ENCODE results near the gene SUN3. TPM values are rescaled to one million over a fixed set of nuclear protein-coding genes. Genes with fewer than 3 reads are reported as not detected.

The SUN3 gene, protein sequence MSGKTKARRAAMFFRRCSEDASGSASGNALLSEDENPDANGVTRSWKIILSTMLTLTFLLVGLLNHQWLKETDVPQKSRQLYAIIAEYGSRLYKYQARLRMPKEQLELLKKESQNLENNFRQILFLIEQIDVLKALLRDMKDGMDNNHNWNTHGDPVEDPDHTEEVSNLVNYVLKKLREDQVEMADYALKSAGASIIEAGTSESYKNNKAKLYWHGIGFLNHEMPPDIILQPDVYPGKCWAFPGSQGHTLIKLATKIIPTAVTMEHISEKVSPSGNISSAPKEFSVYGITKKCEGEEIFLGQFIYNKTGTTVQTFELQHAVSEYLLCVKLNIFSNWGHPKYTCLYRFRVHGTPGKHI
- total RNA-seq (2014; rRNA removed; shearing (Covaris generic); ENCODE audit: low replicate concordance): not detected in 2 replicates

DNA sequence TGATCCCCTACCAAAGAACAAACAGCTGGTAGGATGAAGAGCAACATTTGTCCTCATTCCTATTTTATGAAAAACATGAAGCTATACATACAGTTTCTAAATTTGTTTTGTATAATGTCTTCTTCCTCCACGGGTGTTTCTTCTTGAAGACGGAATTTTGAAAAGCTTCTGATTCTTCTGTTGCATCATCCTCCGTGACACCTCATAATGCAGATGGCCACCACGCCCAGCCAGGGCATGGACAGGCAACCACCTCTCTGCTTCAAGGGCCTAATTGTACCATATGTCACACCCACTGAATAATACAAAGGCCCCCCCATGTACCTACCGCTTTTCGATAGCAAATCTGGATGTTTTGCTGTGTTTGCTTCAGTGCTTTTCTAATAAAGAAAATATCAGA is at the start of gene SUN3:
SUN3 (minus strand) TSS at position 170 of the 400 bp plus-strand sequence; CDS start at position 1, 169 bp downstream.
- Histone ChIP-seq H3K9ac (ENCODE audit: low read length) (no peak within 1 kb of the TSS), H3K79me2 (ENCODE audit: low read length) (no peaks in the 10 kb centered on the region), H3K9me3 (ENCODE audit: low read length) (no peaks in the 10 kb centered on the region), H3K4me3 (ENCODE audit: low read length) (no peak within 1 kb of the TSS), H2AFZ (ENCODE audit: low read length) (no peak within 1 kb of the TSS), H3K27ac (ENCODE audit: low read length) (no peak within 1 kb of the TSS), H3K36me3 (ENCODE audit: insufficient read depth, low read length) (no peaks in the 10 kb centered on the region), H4K20me1 (ENCODE audit: insufficient read depth, low read depth, low read length) (no peaks in the 10 kb centered on the region), H3K4me2 (ENCODE audit: low read depth, low read length, poor library complexity, severe bottlenecking) (no peak within 1 kb of the TSS), H3K4me1 (ENCODE audit: low read length) (no peaks in the 10 kb centered on the region), H3K9me2 (replicated peaks; ENCODE audit: insufficient read depth, low read length) (no peaks in the 10 kb centered on the region), H3K27me3 (ENCODE audit: low read length) (no peaks in the 10 kb centered on the region)
- DNase-seq: no peak

DNA sequence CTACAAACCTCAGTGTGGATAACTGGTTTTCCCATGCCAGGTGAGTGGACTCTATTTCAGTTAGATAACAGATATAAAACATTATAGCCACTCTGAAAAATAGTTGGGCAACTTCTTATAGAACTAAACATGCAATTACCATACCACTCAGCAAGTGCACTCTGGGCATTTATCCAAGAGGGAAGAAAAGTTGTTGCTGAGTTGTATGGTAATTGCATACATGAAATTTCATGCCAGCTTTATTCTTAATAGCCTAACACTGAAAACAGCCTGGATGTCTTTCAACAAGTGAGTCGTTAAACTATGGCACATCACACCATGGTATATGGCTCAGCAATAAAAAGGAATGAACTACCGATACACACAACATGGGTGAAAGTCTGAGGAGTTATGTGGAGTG is 49.6 kb upstream of the SUN3 start:
- H4K20me1 ChIP-seq (ENCODE audit: insufficient read depth, low read depth, low read length): no peaks in the 10 kb centered on the region
- no peaks in the 10 kb centered on the region for H3K27me3 ChIP-seq (ENCODE audit: low read length)
- no peak overlapping the region for H3K27ac ChIP-seq (ENCODE audit: low read length)
- no peaks in the 10 kb centered on the region for H3K9me3 ChIP-seq (ENCODE audit: low read length)
- no peaks in the 10 kb centered on the region for H3K36me3 ChIP-seq (ENCODE audit: insufficient read depth, low read length)
- H3K4me2 ChIP-seq (ENCODE audit: low read depth, low read length, poor library complexity, severe bottlenecking): no peak overlapping the region
- no peaks in the 10 kb centered on the region for H3K9me2 ChIP-seq (replicated peaks; ENCODE audit: insufficient read depth, low read length)
- H2AFZ ChIP-seq (ENCODE audit: low read length): no peak overlapping the region
- H3K79me2 ChIP-seq (ENCODE audit: low read length): no peaks in the 10 kb centered on the region
- no peak for DNase-seq
- H3K9ac ChIP-seq (ENCODE audit: low read length): no peak overlapping the region
- no peaks in the 10 kb centered on the region for H3K4me1 ChIP-seq (ENCODE audit: low read length)
- no peak overlapping the region for H3K4me3 ChIP-seq (ENCODE audit: low read length)

DNA sequence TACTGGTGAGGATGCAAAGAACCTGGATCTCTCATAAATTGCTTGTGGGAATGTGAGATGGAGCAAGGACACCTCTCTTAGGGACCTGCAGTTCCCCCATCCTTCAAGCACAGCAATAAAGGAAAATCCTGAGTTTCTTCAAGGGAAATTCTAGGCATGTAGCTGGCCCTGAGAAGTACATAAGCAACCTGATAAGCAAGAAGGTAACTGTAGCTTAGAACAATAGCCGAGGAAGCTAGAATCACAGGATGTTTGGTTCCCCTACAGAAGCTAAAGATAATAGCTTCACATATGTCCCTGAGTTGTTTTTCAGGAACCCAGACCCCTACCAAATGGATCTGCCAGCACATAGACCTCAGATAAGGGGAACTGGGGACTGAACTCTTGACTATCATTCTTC is 48.5 kb upstream of the SUN3 start:
- no peak overlapping the region for H3K27ac ChIP-seq (ENCODE audit: low read length)
- no peaks in the 10 kb centered on the region for H3K4me1 ChIP-seq (ENCODE audit: low read length)
- no peak overlapping the region for H3K9ac ChIP-seq (ENCODE audit: low read length)
- H3K36me3 ChIP-seq (ENCODE audit: insufficient read depth, low read length): no peaks in the 10 kb centered on the region
- H2AFZ ChIP-seq (ENCODE audit: low read length): no peak overlapping the region
- H3K4me3 ChIP-seq (ENCODE audit: low read length): no peak overlapping the region
- H3K79me2 ChIP-seq (ENCODE audit: low read length): no peaks in the 10 kb centered on the region
- H3K9me3 ChIP-seq (ENCODE audit: low read length): no peaks in the 10 kb centered on the region
- H4K20me1 ChIP-seq (ENCODE audit: insufficient read depth, low read depth, low read length): no peaks in the 10 kb centered on the region
- no peak for DNase-seq
- H3K9me2 ChIP-seq (replicated peaks; ENCODE audit: insufficient read depth, low read length): no peaks in the 10 kb centered on the region
- H3K4me2 ChIP-seq (ENCODE audit: low read depth, low read length, poor library complexity, severe bottlenecking): no peak overlapping the region
- no peaks in the 10 kb centered on the region for H3K27me3 ChIP-seq (ENCODE audit: low read length)

DNA sequence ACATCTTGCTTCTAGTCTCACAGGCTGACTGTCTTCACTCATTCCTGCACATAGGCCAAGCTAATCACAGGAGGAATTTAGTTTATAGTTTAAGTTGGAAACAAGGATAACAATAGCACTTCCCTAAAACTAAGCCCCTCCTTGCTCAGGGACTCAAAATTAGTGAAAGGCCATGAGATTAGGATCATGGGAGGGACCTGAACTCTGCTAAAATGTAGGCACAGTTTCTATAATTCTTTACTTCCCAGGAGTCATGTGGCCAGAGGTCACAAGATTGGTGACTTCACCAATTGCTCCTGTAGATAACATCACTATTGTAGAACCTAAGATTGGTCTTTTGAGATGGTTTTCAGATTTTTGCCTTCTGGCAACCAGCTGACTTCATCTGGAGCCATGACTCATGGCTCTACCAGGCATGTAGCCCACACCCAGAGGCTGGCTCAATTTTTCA is 45.3 kb upstream of the SUN3 start:
- H2AFZ ChIP-seq (ENCODE audit: low read length): no peak overlapping the region
- no peak overlapping the region for H3K9ac ChIP-seq (ENCODE audit: low read length)
- H3K9me2 ChIP-seq (replicated peaks; ENCODE audit: insufficient read depth, low read length): no peaks in the 10 kb centered on the region
- H4K20me1 ChIP-seq (ENCODE audit: insufficient read depth, low read depth, low read length): no peaks in the 10 kb centered on the region
- DNase-seq: no peak
- no peaks in the 10 kb centered on the region for H3K27me3 ChIP-seq (ENCODE audit: low read length)
- H3K9me3 ChIP-seq (ENCODE audit: low read length): no peaks in the 10 kb centered on the region
- no peaks in the 10 kb centered on the region for H3K36me3 ChIP-seq (ENCODE audit: insufficient read depth, low read length)
- H3K4me1 ChIP-seq (ENCODE audit: low read length): no peaks in the 10 kb centered on the region
- no peak overlapping the region for H3K4me2 ChIP-seq (ENCODE audit: low read depth, low read length, poor library complexity, severe bottlenecking)
- H3K27ac ChIP-seq (ENCODE audit: low read length): no peak overlapping the region
- H3K79me2 ChIP-seq (ENCODE audit: low read length): no peaks in the 10 kb centered on the region
- no peak overlapping the region for H3K4me3 ChIP-seq (ENCODE audit: low read length)

DNA sequence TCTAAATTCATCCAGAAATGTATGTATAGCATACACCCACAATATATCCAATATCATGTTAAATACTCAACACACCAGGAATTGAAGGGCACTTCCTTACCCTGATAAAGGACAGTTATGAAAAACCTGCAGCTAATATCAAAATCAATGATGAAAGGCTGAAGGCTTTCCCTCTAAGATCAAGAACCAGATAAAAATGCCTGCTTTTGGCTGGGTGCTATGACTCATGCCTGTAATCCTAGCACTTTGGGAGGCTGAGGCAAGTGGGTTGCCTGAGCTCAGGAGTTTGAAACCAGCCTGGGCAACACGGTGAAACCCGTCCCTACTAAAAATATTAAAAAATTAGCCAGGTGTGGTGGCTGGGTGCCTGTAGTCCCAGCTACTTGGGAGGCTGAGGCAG is 38.6 kb upstream of the SUN3 start:
- no peak for DNase-seq
- Histone ChIP-seq H3K79me2 (ENCODE audit: low read length) (no peaks in the 10 kb centered on the region), H3K9me3 (ENCODE audit: low read length) (no peaks in the 10 kb centered on the region), H4K20me1 (ENCODE audit: insufficient read depth, low read depth, low read length) (no peaks in the 10 kb centered on the region), H3K9me2 (replicated peaks; ENCODE audit: insufficient read depth, low read length) (no peaks in the 10 kb centered on the region), H3K36me3 (ENCODE audit: insufficient read depth, low read length) (no peaks in the 10 kb centered on the region), H3K9ac (ENCODE audit: low read length) (no peak overlapping the region), H3K27me3 (ENCODE audit: low read length) (no peaks in the 10 kb centered on the region), H3K4me1 (ENCODE audit: low read length) (no peaks in the 10 kb centered on the region), H2AFZ (ENCODE audit: low read length) (no peak overlapping the region), H3K4me2 (ENCODE audit: low read depth, low read length, poor library complexity, severe bottlenecking) (no peak overlapping the region), H3K4me3 (ENCODE audit: low read length) (no peak overlapping the region), H3K27ac (ENCODE audit: low read length) (no peak overlapping the region)

DNA sequence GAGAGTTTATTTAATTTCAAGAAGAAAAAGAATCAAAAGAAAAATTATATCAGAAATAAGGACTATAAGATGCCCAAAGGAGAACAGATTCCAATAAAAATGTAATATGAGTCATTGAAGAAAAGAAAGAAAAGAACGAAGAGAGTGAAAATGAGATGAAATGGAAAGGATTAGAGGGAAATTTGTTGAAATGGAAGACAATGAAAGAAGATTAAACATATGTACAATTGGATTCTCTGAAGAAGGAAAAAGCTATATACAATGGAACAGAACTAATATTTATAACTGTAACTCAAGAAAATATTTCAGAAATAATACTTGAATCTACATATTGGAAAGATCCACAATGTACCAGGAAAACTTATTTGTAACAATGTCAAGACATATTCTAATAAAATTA is 35.1 kb upstream of the SUN3 start:
- DNase-seq: no peak
- Histone ChIP-seq H3K9me3 (ENCODE audit: low read length) (no peaks in the 10 kb centered on the region), H2AFZ (ENCODE audit: low read length) (no peak overlapping the region), H3K27ac (ENCODE audit: low read length) (no peak overlapping the region), H3K4me3 (ENCODE audit: low read length) (no peak overlapping the region), H3K9me2 (replicated peaks; ENCODE audit: insufficient read depth, low read length) (no peaks in the 10 kb centered on the region), H3K27me3 (ENCODE audit: low read length) (no peaks in the 10 kb centered on the region), H3K9ac (ENCODE audit: low read length) (no peak overlapping the region), H3K4me1 (ENCODE audit: low read length) (no peaks in the 10 kb centered on the region), H3K36me3 (ENCODE audit: insufficient read depth, low read length) (no peaks in the 10 kb centered on the region), H4K20me1 (ENCODE audit: insufficient read depth, low read depth, low read length) (no peaks in the 10 kb centered on the region), H3K4me2 (ENCODE audit: low read depth, low read length, poor library complexity, severe bottlenecking) (no peak overlapping the region), H3K79me2 (ENCODE audit: low read length) (no peaks in the 10 kb centered on the region)

DNA sequence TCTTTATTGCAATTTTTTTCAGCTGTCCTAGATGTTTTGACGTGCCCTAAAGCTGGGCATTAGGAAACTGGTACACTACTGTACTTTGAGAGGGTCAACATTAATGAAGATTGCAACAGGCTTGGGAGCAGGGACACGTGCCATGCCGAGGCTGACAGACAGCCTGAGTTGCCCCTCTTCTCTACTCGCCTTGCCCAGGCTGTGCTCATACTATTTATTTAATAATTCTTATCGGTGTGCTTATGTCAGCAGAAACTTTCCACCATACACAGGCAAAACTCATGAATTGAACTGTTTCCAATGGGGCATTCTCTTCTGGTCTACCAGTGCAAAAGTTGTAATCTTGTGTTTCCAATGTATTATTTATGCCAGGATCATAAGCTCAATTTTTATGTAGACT is 30.8 kb upstream of the SUN3 start:
- no peak overlapping the region for H3K4me3 ChIP-seq (ENCODE audit: low read length)
- H3K4me1 ChIP-seq (ENCODE audit: low read length): no peaks in the 10 kb centered on the region
- H4K20me1 ChIP-seq (ENCODE audit: insufficient read depth, low read depth, low read length): no peaks in the 10 kb centered on the region
- H3K9me3 ChIP-seq (ENCODE audit: low read length): no peaks in the 10 kb centered on the region
- H2AFZ ChIP-seq (ENCODE audit: low read length): no peak overlapping the region
- H3K79me2 ChIP-seq (ENCODE audit: low read length): no peaks in the 10 kb centered on the region
- H3K36me3 ChIP-seq (ENCODE audit: insufficient read depth, low read length): no peaks in the 10 kb centered on the region
- DNase-seq: no peak
- no peaks in the 10 kb centered on the region for H3K9me2 ChIP-seq (replicated peaks; ENCODE audit: insufficient read depth, low read length)
- H3K27me3 ChIP-seq (ENCODE audit: low read length): no peaks in the 10 kb centered on the region
- no peak overlapping the region for H3K4me2 ChIP-seq (ENCODE audit: low read depth, low read length, poor library complexity, severe bottlenecking)
- H3K27ac ChIP-seq (ENCODE audit: low read length): no peak overlapping the region
- no peak overlapping the region for H3K9ac ChIP-seq (ENCODE audit: low read length)

DNA sequence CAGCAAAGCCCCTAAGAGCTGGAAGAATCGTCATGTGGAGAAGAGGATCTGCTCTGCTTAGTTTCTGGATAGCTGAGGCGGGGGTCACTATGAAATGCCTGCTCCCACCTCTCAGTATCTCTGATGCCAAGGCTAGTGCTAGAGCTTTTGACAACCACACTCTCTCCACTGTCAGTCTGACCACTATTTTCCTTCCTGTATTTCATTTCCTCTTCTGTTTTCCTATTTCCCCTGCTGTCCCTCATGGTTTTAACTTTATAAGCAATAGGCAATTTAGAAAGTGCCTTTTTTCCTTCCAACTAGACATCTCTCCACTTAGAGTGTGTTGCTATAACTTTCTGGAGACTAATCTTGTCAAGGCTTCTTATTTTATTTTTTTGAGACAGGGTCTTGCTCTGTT is 30.1 kb upstream of the SUN3 start:
- no peaks in the 10 kb centered on the region for H3K27me3 ChIP-seq (ENCODE audit: low read length)
- no peaks in the 10 kb centered on the region for H3K4me1 ChIP-seq (ENCODE audit: low read length)
- DNase-seq: no peak

More for the DNA sequence above, 30.1 kb upstream of the SUN3 start:
- no peak overlapping the region for H3K9ac ChIP-seq (ENCODE audit: low read length)
- no peaks in the 10 kb centered on the region for H3K9me3 ChIP-seq (ENCODE audit: low read length)
- no peaks in the 10 kb centered on the region for H3K9me2 ChIP-seq (replicated peaks; ENCODE audit: insufficient read depth, low read length)
- H3K27ac ChIP-seq (ENCODE audit: low read length): no peak overlapping the region
- H3K4me3 ChIP-seq (ENCODE audit: low read length): no peak overlapping the region
- no peak overlapping the region for H2AFZ ChIP-seq (ENCODE audit: low read length)
- H3K36me3 ChIP-seq (ENCODE audit: insufficient read depth, low read length): no peaks in the 10 kb centered on the region
- no peaks in the 10 kb centered on the region for H4K20me1 ChIP-seq (ENCODE audit: insufficient read depth, low read depth, low read length)
- no peak overlapping the region for H3K4me2 ChIP-seq (ENCODE audit: low read depth, low read length, poor library complexity, severe bottlenecking)
- H3K79me2 ChIP-seq (ENCODE audit: low read length): no peaks in the 10 kb centered on the region
